ENCODE measurements around the gene SPHK1. TPM values are rescaled to one million over a fixed set of nuclear protein-coding genes. Genes with fewer than 3 reads are reported as not detected.

The SPHK1 gene
- total and polyA plus RNA-seq, 12 donors: 1.7 to 20.8 (median 3.4) TPM

GRCh38 chr17:76422406-76422805 is 38.0 kb downstream of the SPHK1 start:
- Histone ChIP-seq H3K36me3 (peaks cover 0 to 4% (median 0%) of the 10 kb centered on the region in 9 donors), H3K4me1 (peaks cover 20 to 63% (median 48%) of the 10 kb centered on the region in 9 donors), H3K9me3 (no peaks in the 10 kb centered on the region), H3K27me3 (no peaks in the 10 kb centered on the region), H3K4me3 (no peak overlapping the region), H3K27ac (peak overlapping the region in 1 of 10 donors; percentile 70)
- intact Hi-C loops (cut with DNase I): no loop called here
- TF ChIP-seq, protein P1, sequence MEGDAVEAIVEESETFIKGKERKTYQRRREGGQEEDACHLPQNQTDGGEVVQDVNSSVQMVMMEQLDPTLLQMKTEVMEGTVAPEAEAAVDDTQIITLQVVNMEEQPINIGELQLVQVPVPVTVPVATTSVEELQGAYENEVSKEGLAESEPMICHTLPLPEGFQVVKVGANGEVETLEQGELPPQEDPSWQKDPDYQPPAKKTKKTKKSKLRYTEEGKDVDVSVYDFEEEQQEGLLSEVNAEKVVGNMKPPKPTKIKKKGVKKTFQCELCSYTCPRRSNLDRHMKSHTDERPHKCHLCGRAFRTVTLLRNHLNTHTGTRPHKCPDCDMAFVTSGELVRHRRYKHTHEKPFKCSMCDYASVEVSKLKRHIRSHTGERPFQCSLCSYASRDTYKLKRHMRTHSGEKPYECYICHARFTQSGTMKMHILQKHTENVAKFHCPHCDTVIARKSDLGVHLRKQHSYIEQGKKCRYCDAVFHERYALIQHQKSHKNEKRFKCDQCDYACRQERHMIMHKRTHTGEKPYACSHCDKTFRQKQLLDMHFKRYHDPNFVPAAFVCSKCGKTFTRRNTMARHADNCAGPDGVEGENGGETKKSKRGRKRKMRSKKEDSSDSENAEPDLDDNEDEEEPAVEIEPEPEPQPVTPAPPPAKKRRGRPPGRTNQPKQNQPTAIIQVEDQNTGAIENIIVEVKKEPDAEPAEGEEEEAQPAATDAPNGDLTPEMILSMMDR (IDR thresholded peaks at IDR 0.05): no peak
- WGBS, 2 donors: 96 to 98% methylated on average over 8 of the region's 8 CpGs
- ATAC-seq (no peak), DNase-seq (no peak)

- Histone ChIP-seq H3K4me3 (no peak overlapping the region), H3K27me3 (no peaks in the 10 kb centered on the region), H3K36me3 (peaks cover 0 to 4% (median 0%) of the 10 kb centered on the region in 9 donors), H3K27ac (no peak overlapping the region), H3K9me3 (no peaks in the 10 kb centered on the region), H3K4me1 (peaks cover 24 to 63% (median 50%) of the 10 kb centered on the region in 9 donors)
- ATAC-seq (no peak), DNase-seq (no peak)
- WGBS, 2 donors: 70 to 88% methylated on average over 6 of the region's 6 CpGs
- intact Hi-C loops (cut with DNase I): no loop called here
- TF ChIP-seq, protein P1 (IDR thresholded peaks at IDR 0.05): no peak
Observed at GRCh38 chr17:76422860-76423259, 38.5 kb downstream of the SPHK1 start.

- TF ChIP-seq, protein P1 (IDR thresholded peaks at IDR 0.05): no peak
- intact Hi-C loops (cut with DNase I): no loop called here
Observed at GRCh38 chr17:76426853-76427252, 42.4 kb downstream of the SPHK1 start.

DNA sequence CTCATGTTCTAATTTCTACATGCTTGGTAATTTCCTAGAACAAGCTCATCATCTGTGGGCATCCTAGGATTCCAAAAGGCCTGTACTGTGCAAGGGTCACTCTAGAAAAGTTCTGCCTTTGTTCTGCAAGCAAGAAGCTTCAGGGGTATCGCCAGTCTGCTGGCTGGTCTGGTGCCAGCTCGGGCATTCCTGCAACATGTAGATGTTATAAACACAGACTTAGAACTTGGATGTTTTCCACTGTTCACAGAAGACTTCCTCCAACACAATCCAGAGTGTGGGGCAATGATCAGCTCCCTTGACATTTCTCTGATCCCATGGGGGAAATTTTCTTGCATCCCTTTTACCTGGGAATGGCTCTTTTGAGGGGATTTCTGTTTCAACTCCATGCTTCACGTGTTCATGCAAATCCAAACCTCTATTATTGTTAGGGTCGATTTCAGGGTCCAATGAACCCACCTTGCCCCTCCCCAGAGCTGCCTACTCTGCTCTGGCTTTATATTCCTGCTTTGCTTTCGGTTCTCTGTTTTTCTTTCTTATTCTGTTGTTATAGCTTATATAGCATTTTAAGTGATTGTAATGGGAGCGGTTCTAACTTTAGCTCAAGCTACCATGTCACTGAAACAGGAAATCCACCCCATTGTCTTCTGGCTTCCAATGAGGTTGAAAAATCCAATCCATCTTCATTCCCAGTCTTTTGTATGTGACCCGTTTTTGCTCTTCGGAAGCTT is 43.3 kb downstream of the SPHK1 start:
- 51 to 60% methylated on average over 8 of the region's 8 CpGs for WGBS, 2 donors
- Histone ChIP-seq H3K4me3 (no peak overlapping the region), H3K4me1 (peaks cover 15 to 67% (median 42%) of the 10 kb centered on the region in 9 donors), H3K27ac (peak overlapping the region in 7 of 10 donors; percentile 42 to 67 (median 56)), H3K27me3 (no peaks in the 10 kb centered on the region), H3K36me3 (peaks cover 0 to 4% (median 0%) of the 10 kb centered on the region in 9 donors), H3K9me3 (no peaks in the 10 kb centered on the region)
- intact Hi-C loops (cut with DNase I): no loop called here
- peak in 1 of 2 donors; percentile 43 for DNase-seq
- peak in 4 of 8 donors; percentile 27 to 54 (median 44) for ATAC-seq
- TF ChIP-seq, protein P1 (IDR thresholded peaks at IDR 0.05): no peak

More at GRCh38 chr17:76426853-76427252, 42.4 kb downstream of the SPHK1 start:
- 84 to 85% methylated on average over 3 of the region's 3 CpGs for WGBS, 2 donors
- Histone ChIP-seq H3K4me3 (no peak overlapping the region), H3K9me3 (no peaks in the 10 kb centered on the region), H3K27me3 (no peaks in the 10 kb centered on the region), H3K36me3 (peaks cover 0 to 4% (median 0%) of the 10 kb centered on the region in 9 donors), H3K27ac (peak overlapping the region in 6 of 10 donors; percentile 42 to 67 (median 54)), H3K4me1 (peaks cover 15 to 63% (median 46%) of the 10 kb centered on the region in 9 donors)
- no peak for DNase-seq
- no peak for ATAC-seq
